Posterior cingulate gyrus (tissue), 11 donors: ENCODE data around the gene COL23A1.

ENCODE experiments used
- DNase-seq, 10 donors: peaks; one replicate each; pipeline versions ENCODE4 v3.0.0 to v3.0.0-alpha.2; 2020 to 2021; ENCODE audit warnings: mixed read lengths in 3 of 10
- intact Hi-C: fragments of 100-400 bp; cut with DNase I; formaldehyde crosslinking; loops from one replicate; pipeline ENCODE4 v1.15.1; 2023

Gene COL23A1

GRCh38 chr5:178466342-178466741 is 123.9 kb downstream of the COL23A1 start:
- intact Hi-C loops, result no loop called here
- peak in 1 of 10 donors; percentile 39 for DNase-seq

- DNase-seq, result no peak
- intact Hi-C loops, result no loop called here
These were observed 124.3 kb downstream of the COL23A1 start for GRCh38 chr5:178465861-178466288.

GRCh38 chr5:178465228-178465860 is 124.8 kb downstream of the COL23A1 start:
- intact Hi-C loops, result no loop called here
- DNase-seq, result no peak

- intact Hi-C loops, result loop anchor here (5.0 kb wide), 1 partner anchor 88 kb away; no protein-coding TSS in a partner anchor
- DNase-seq, result no peak
These were observed 125.7 kb downstream of the COL23A1 start for GRCh38 chr5:178464431-178465048.

- no peak for DNase-seq
These were observed 126.7 kb downstream of the COL23A1 start for GRCh38 chr5:178463321-178464155.

GRCh38 chr5:178462816-178463215 is 127.4 kb downstream of the COL23A1 start:
- intact Hi-C loops, result loop anchor here (5.0 kb wide), 1 partner anchor 89 kb away; no protein-coding TSS in a partner anchor
- no peak for DNase-seq

More at GRCh38 chr5:178463321-178464155, 126.7 kb downstream of the COL23A1 start:
- intact Hi-C loops, result loop anchor here (5.0 kb wide), 1 partner anchor 89 kb away; no protein-coding TSS in a partner anchor

GRCh38 chr5:178462076-178462475 is 128.1 kb downstream of the COL23A1 start:
- no peak for DNase-seq
- intact Hi-C loops, result loop anchor here (5.0 kb wide), 1 partner anchor 90 kb away; no protein-coding TSS in a partner anchor

- intact Hi-C loops, result loop anchor here (5.0 kb wide), 1 partner anchor 91 kb away; no protein-coding TSS in a partner anchor
- DNase-seq, result peak; percentile 45 to 94 (median 76)
These were observed 129.0 kb downstream of the COL23A1 start for GRCh38 chr5:178461004-178461730.

- intact Hi-C loops, result loop anchor here (5.0 kb wide), 1 partner anchor 92 kb away; no protein-coding TSS in a partner anchor
- DNase-seq, result no peak
These were observed 129.6 kb downstream of the COL23A1 start for GRCh38 chr5:178460598-178460997.

- DNase-seq, result no peak
- intact Hi-C loops, result loop anchor here (5.0 kb wide), 1 partner anchor 92 kb away; no protein-coding TSS in a partner anchor
These were observed 130.0 kb downstream of the COL23A1 start for GRCh38 chr5:178460174-178460573.

GRCh38 chr5:178458140-178458539 is 132.1 kb downstream of the COL23A1 start:
- intact Hi-C loops, result loop anchor here (10.0 kb wide), 1 partner anchor 173 kb away; no protein-coding TSS in a partner anchor

GRCh38 chr5:178457471-178457870 is 132.7 kb downstream of the COL23A1 start:
- intact Hi-C loops, result loop anchor here (10.0 kb wide), 1 partner anchor 173 kb away; no protein-coding TSS in a partner anchor
- DNase-seq, result no peak

More at GRCh38 chr5:178458140-178458539, 132.1 kb downstream of the COL23A1 start:
- DNase-seq, result no peak

GRCh38 chr5:178455480-178455835 is 134.7 kb downstream of the COL23A1 start:
- intact Hi-C loops, result loop anchor here (10.0 kb wide), 1 partner anchor 171 kb away; no protein-coding TSS in a partner anchor
- DNase-seq, result no peak

GRCh38 chr5:178454821-178455479 is 135.2 kb downstream of the COL23A1 start:
- no peak for DNase-seq
- intact Hi-C loops, result loop anchor here (10.0 kb wide), 1 partner anchor 170 kb away; no protein-coding TSS in a partner anchor

GRCh38 chr5:178454303-178454702 is 135.9 kb downstream of the COL23A1 start:
- intact Hi-C loops, result loop anchor here (10.0 kb wide), 1 partner anchor 170 kb away; no protein-coding TSS in a partner anchor
- DNase-seq, result no peak

GRCh38 chr5:178453224-178453623 is 137.0 kb downstream of the COL23A1 start:
- no peak for DNase-seq
- intact Hi-C loops, result loop anchor here (10.0 kb wide), 1 partner anchor 168 kb away; no protein-coding TSS in a partner anchor

GRCh38 chr5:178450121-178451028 is 139.8 kb downstream of the COL23A1 start:
- intact Hi-C loops, result loop anchor here (10.0 kb wide), 1 partner anchor 166 kb away; no protein-coding TSS in a partner anchor
- DNase-seq, result no peak
